ENCODE data around the gene HOXC5.

GRCh38 chr12:54044425-54045103 lies 11.7 kb downstream of the HOXC5 start:
- TF ChIP-seq POLR2A (IDR thresholded peaks at IDR 0.05) (no peak), CTCF (IDR thresholded peaks at IDR 0.05) (no peak)
